Skeletal muscle cell (primary cell): ENCODE results near the gene ERGIC1.
"Not testable (repeated sequence)": the region's sequence is repeated elsewhere in the genome, so short reads cannot be mapped to it uniquely, and the experiment has no call there.

Source experiments
- DNase-seq: peaks from one replicate; pipeline ENCODE4 v3.0.0-alpha.2; 2010; ENCODE audit warnings: low read depth
- H3K4me3 ChIP-seq: 2 replicates; pipeline ENCODE4 v1.5.1; 2011; ENCODE audit warnings: low read depth, mild to moderate bottlenecking, control low read depth, low read length, moderate library complexity

Gene ERGIC1

GRCh38 chr5:172858511-172858989, 24.5 kb downstream of the ERGIC1 start:
- no peak overlapping the region for H3K4me3 ChIP-seq
- no peak for DNase-seq

DNA sequence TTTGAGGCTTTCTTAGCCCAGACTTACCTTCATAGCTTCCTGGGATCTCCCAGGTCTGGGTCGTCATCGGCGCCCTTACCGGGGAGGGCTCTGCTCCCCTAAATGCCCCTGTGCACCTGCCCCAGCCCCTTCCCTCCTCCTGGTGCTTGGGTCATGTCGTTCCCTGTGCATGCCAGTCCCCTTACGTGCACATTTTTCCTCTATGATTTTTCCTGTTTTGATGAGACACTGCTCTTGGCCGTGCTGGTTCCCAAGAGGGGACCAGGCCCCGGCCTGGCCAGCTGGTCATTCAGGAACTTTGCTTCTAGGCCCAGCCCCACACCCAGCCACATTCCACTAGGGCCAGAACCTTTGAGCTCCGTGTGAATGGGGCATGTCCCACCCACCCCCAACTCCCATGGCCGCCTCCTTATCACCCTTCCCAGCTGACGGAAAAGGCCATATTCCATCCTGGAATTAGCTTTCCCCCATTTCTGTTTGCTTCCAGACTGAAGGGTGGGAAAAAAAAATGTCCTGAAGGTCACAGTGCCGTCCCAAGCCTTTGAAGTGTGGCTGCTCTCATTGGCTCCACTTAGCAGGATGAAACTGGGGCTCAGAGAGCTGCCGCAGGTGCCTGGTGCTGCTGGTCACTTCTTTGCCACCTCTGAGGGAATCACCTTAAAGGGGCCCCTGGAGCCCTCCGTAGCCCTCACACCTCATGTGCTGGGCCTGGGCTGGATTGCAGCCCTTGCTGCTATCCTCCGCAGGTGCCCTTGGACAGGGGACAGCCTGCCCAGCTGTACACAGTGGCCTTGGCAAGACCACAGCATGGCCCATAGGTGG, 25.1 kb downstream of the ERGIC1 start:
- no peak overlapping the region for H3K4me3 ChIP-seq
- DNase-seq = no peak

DNA sequence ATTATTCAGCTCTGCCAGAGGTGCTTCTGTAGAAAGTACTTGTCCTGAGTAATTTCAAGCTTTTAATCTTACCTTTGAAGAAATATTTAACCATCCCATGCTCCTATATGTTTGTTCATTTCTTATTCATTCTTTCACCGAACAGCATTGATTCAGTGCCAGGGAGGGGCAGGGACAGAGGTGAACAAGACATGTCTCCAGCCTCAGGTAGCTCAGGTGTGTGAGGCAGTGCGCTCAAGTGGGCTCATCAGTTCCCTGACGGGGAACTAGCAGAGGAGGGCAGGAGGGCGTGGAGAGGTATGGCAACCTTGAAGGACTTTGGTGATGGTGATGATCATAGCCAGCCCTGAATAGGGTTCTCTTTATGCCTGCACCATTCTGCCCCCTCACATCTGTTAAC, 25.9 kb downstream of the ERGIC1 start:
- H3K4me3 ChIP-seq = no peak overlapping the region
- no peak for DNase-seq

DNA sequence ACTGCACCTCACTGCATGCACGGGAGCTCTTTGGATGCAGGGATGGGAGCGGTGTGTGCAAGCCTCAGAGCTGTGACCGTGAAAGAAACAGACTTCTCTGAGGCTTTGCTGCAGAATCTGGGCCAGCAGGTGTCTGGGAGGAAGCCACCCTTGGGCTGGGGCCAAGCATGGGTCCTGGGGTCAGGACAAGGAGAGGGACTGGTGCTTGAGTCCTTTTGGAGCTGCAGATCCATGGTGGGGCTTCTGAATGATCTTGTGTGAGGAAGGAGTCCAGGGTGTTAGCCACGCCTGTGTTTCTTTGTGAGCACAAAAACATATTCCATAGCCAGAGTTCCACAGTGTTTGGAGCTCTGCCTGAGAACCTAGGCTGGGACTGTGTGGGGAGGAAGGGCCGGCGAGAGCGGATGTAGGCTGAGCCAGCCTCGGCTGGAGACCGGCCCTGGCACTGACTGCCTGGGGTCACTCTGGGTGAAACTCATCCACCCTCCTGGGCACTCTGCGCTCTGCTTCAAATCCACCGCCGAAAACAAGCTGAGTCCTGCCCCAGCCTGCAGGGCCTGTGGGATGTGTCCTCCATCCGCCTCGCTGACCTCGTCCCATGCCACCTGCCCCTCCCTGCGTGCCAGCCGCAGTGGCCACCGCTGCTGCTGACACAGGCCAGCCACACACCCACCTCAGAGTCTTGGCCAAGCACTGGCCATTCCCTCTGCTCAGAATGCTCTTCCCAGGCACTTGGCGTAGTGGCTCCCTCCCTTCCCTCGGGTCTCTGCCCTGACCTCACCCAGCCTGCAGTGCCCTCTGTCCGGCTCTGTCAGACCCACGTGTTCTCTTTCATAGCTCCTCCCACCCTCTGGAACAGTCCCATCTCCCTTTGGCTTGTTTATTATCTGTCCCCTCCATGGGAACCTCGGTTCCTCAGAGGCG, 26.7 kb downstream of the ERGIC1 start:
- DNase-seq = no peak
- H3K4me3 ChIP-seq = no peak overlapping the region

DNA sequence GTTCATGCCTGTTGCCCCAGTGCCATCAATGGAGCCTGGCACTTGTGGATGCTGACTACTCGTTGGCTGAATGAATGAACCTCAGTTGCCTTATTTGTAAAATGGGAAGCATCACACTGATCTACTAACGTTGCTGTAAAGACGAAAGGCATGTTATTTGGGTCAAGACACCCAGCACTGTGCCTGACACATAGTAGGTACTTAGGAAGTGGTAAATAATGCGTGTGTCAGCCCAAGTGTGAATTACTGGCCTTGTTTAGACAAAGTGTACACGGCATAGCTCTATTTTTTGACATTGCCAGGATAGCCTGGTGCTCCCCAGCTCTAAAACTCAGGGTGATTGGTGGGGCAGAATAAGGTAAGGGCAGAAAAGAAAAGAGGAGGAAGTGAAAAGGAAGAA, 27.4 kb downstream of the ERGIC1 start:
- DNase-seq = no peak
- H3K4me3 ChIP-seq = no peak overlapping the region

DNA sequence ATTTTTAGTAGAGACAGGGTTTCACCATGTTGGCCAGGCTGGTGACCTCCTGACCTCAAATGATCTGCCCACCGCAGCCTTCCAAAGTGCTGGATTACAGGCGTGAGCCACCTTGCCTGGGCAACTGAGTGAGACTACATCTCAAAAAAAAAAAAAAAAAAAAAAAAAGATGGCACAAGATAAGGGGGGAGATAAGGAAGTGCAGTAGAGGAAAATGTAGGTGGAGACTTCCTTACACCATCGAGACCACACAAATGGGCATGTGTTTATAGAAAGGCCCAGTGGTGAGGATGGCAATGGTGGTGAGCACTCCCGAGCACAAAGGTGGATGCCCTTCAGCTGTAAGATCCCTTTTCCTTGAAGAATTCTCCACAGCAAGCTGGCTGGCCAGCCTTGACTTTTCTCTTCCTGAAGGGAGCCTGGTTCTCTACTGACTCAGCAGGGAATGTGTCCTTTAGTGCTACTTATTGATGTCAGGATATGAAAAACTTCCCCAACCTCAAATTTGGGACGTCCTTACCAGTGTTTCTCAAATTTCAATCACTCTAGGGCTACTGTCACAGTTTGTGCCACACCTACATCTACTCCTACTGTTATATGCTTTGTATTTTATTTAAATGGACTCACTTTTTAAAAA, 28.2 kb downstream of the ERGIC1 start:
- H3K4me3 ChIP-seq = no peak overlapping the region
- DNase-seq = no peak

DNA sequence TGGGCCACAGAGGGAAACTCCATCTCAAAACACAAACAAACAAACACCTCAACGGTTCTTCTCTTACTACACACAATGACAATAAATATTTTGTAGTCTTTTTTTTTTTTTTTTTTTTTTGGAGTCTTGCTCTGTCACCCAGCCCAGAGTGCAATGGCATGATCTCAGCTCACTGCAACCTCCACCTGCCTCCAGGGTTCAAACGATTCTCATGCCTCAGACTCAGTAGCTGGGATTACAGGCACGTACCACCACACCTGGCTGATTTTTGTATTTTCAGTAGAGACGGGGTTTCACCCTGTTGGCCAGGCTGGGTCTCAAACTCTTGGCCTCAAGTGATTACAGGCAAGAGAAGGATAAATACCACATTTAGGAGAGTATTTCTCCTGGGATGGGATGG, 30.1 kb downstream of the ERGIC1 start:
- DNase-seq, H3K4me3 ChIP-seq: not testable (repeated sequence)

DNA sequence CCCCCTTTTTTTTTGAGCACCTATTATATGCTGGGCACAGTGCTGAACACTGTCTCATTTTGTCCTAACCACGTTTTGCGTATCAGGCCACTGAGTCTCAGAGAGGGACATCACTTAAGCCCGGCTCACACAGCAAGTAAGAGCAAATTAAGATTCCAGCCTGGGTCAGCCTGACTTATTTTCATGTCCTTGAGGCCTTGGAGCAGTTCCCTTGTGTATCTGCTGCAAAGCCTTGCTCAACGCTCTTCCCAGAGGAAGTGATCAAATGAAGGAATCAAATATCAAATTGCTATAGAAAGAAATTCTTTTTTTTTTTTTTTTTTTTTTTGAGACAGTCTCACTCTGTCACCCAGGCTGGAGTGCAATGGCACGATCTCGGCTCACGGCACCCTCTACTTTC, 30.7 kb downstream of the ERGIC1 start:
- no peak overlapping the region for H3K4me3 ChIP-seq
- no peak for DNase-seq

DNA sequence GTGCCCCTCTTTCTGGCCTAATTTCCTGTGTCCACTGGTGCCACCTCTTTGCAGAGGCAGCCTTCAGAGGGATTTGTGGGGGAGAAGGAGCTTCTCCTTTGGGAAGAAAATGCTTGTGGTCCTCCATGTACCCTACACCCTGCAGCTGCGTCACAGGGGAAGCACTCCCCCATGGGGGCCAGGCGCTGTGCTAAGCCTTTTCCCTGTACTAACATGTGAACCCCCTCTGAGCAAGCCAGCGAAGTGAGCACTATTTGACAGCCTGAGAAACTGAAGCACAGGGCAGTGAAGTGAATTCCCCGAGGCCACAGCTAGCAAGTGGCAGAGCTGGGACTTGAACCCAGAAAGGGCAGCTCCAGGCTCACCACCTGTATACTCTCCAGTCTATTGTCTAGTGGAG, 32.3 kb downstream of the ERGIC1 start:
- no peak overlapping the region for H3K4me3 ChIP-seq
- DNase-seq = no peak

GRCh38 chr5:172866802-172867748, 33.0 kb downstream of the ERGIC1 start:
- no peak overlapping the region for H3K4me3 ChIP-seq
- DNase-seq = no peak

GRCh38 chr5:172867761-172868435, 33.8 kb downstream of the ERGIC1 start:
- no peak overlapping the region for H3K4me3 ChIP-seq
- no peak for DNase-seq

DNA sequence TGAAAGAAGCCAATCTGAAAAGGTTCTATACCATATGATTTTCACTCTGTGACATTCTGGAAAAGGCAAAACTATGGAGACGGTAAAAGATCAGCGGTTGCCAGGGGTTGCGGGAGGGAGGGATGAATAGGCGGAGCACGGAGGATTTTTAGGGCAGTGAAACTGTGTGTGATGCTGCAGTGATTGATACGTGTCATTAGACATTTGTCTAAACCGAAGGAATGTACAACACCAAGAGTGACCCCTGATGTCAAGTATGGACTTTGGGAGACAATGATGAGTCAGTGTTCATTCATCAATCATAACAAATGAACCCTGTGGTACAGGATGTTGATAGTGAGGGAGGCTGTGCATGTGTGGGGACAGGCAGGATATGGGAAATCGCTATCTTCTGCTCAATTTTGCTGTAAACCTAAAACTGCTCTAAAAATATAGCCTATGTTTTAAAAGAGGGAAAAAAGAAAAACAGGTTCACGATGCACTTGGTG, 34.4 kb downstream of the ERGIC1 start:
- DNase-seq = peak; percentile 76
- no peak overlapping the region for H3K4me3 ChIP-seq

DNA sequence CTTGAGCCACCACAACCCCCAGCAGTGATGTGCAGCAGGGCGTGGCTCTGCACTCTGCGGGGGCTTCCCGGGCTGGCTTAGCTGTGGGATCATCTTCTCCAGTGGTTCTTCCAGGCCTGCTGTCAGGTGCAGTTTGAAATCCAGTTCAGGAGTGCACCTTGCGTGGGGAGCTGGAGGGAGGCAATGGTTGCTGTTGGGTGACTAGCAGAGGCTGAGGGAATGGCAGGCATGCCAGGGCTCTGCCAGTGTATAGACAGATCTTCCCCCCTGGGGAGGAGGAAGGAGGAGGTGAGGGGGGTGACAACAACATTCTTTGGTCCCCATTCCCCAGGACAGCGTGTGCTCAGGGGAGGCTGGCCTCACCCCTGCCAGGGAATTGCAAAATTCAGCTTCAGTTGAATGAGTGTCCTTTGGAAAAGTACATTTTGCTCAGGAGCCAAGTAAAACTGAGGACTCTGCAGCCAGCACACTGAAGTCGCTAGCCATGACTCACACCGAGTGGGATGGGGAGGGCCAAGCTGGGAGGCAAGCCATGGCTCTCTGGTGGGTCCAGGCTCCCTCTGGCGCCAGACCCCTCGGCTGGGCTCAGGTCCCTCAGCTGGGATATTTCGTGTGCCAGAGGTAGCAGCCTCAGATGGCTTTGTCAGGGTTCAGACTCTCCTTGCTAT, 35.0 kb downstream of the ERGIC1 start:
- DNase-seq = peak; percentile 92

GRCh38 chr5:172869691-172870090, 35.6 kb downstream of the ERGIC1 start:
- H3K4me3 ChIP-seq = no peak overlapping the region
- DNase-seq = no peak

More for the DNA sequence above, 35.0 kb downstream of the ERGIC1 start:
- H3K4me3 ChIP-seq = no peak overlapping the region

DNA sequence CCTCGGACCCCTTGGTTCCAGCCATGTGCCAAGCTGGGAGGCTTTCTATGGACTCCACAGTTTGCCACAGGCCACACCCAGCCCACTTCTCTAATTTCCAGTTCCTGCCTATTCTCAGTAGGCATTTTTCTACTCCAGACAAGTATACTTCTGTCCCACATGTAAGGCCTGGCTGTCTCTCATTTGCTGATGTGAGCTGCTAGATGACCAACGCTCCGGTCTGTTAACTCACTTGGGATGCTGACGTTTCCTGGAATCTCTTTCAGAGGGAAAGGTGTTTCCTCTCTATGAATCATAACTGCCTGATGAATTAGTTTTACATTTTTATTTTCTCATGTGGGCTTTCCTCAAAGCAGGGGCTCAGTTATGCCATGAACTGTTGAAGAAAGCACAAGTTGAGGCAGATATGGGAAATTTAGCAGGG, 36.3 kb downstream of the ERGIC1 start:
- DNase-seq = peak; percentile 91
- no peak overlapping the region for H3K4me3 ChIP-seq

- no peak overlapping the region for H3K4me3 ChIP-seq
- DNase-seq = no peak
Measured at GRCh38 chr5:172870715-172871461, 36.8 kb downstream of the ERGIC1 start.

DNA sequence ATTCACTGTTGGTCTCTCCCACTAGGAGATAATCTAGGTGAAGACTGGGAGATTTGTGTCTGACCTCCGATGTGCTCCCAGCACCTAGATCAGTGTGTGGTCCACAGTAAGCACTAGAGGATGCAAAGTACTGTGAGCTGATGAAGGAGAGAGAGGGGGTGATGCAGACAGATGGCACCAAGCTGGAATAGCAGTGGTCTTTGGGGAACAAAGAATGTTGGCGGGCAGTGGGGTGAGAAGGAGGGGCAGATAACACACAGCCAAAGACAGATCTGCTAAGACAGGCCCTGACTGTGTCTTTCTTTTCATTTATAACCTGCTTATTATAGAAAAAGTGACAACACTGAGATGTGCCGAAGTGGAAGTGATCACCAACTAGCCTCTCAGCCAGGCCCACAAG, 37.5 kb downstream of the ERGIC1 start:
- DNase-seq = no peak
- no peak overlapping the region for H3K4me3 ChIP-seq
